ENCODE data around the gene TRPV6.

GRCh38 chr7:142884286-142884640 is 1.3 kb downstream of the TRPV6 start:
- TF ChIP-seq, protein P1, sequence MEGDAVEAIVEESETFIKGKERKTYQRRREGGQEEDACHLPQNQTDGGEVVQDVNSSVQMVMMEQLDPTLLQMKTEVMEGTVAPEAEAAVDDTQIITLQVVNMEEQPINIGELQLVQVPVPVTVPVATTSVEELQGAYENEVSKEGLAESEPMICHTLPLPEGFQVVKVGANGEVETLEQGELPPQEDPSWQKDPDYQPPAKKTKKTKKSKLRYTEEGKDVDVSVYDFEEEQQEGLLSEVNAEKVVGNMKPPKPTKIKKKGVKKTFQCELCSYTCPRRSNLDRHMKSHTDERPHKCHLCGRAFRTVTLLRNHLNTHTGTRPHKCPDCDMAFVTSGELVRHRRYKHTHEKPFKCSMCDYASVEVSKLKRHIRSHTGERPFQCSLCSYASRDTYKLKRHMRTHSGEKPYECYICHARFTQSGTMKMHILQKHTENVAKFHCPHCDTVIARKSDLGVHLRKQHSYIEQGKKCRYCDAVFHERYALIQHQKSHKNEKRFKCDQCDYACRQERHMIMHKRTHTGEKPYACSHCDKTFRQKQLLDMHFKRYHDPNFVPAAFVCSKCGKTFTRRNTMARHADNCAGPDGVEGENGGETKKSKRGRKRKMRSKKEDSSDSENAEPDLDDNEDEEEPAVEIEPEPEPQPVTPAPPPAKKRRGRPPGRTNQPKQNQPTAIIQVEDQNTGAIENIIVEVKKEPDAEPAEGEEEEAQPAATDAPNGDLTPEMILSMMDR (IDR thresholded peaks at IDR 0.05) = no peak
- TF ChIP-seq POLR2A (IDR thresholded peaks at IDR 0.05) = no peak
- TF ChIP-seq POLR2AphosphoS5 (IDR thresholded peaks at IDR 0.05) = no peak
